ENCODE data around the gene CYP4Z1. TPM values are rescaled to one million over a fixed set of nuclear protein-coding genes. Genes with fewer than 3 reads are reported as not detected.

CYP4Z1 gene
- total and polyA plus RNA-seq, 2 donors (not counting 3 experiments of a cell fraction or from before 2014, with no cell fraction given): not detected

DNA sequence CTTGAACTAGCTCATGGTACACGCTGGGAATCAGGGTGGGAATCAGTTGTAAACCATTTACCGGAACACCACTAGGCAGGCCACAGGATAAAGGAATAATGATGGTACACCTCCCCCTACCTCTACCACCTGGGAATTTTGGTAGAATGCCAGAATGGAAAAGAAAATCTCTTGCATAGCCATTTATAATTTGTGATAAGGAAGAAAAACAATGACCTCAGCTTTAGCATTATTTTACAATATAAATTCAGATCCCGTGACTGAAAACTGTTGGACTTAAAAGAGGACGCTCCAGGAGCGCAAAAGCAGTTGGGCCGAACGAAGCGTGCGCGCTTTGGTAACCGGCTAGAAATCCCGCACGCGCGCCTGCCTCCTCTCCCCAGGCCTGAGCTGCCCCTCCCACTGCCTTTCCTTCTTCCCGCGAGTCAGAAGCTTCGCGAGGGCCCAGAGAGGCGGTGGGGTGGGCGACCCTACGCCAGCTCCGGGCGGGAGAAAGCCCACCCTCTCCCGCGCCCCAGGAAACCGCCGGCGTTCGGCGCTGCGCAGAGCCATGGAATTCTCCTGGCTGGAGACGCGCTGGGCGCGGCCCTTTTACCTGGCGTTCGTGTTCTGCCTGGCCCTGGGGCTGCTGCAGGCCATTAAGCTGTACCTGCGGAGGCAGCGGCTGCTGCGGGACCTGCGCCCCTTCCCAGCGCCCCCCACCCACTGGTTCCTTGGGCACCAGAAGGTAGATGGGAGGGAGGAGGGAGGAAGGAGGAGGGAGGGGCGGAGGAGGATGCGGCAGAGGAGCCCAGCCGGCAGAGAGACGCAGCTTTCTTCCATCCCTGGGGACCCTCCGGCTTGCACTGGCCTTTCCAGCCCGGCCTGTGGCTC, 43.5 kb upstream of the CYP4Z1 start, which contains the start of gene CYP4X1:
Gene CYP4X1, plus strand, starts transcription at position 402 of the 873 bp plus-strand sequence. Its CDS starts 149 bp downstream, at position 551.
- no peaks in the 10 kb centered on the region for H3K27me3 ChIP-seq (ENCODE audit: control insufficient read depth in 2 of 2, insufficient read depth in 2 of 2, low read length in 2 of 2)
- H3K36me3 ChIP-seq (ENCODE audit: control insufficient read depth in 2 of 2, extremely low read depth in 1 of 2, insufficient read depth in 2 of 2, low read length in 2 of 2): no peaks in the 10 kb centered on the region
- peak within 1 kb of the TSS; percentile 53 for H2AFZ ChIP-seq (ENCODE audit: low read depth, low read length)
- peak; percentile 80 for DNase-seq (ENCODE audit: low read depth, low spot score)
- TSS peak; percentile 49 for BruUV-seq (replicated peaks)
- dilution Hi-C loops (cut with MboI; ENCODE audit: extremely low pct_ligation_motif_present, low sequenced_read_pairs) (no loop called here), intact Hi-C loops (cut with micrococcal nuclease) (loop anchor here (1.0 kb wide), 1 partner anchor 8 kb away; no protein-coding TSS in a partner anchor)
- ChIA-PET CTCF (interaction anchor here (1.1 to 1.4 kb wide), 4 partner anchors 11 to 155 kb away, joined by 3 read pairs; no protein-coding TSS in a partner anchor), POLR2A (no interaction called here)
- no peaks in the 10 kb centered on the region for H4K20me1 ChIP-seq (replicated peaks; ENCODE audit: control insufficient read depth, extremely low read depth, insufficient read depth, low read length)
- no peaks in the 10 kb centered on the region for H3K9me1 ChIP-seq (replicated peaks; ENCODE audit: control insufficient read depth, extremely low read depth, insufficient read depth, low read length)
- no peak for FAIRE-seq
- no peaks in the 10 kb centered on the region for H3K79me2 ChIP-seq (ENCODE audit: control insufficient read depth, insufficient read depth, low read length)
- peak within 1 kb of the TSS in 2 of 3 experiments; percentile 23 to 32 for H3K4me3 ChIP-seq (replicated peaks in 1 of 3; ENCODE audit: insufficient read depth in 1 of 3, low read depth in 1 of 3, low read length in 3 of 3)
- no peaks in the 10 kb centered on the region for H3K9me3 ChIP-seq (replicated peaks; ENCODE audit: control insufficient read depth, insufficient read depth, low read length)
- H3K9ac ChIP-seq (replicated peaks; ENCODE audit: extremely low read depth, insufficient read depth, low read length): no peak within 1 kb of the TSS
- TF ChIP-seq MYC (IDR thresholded peaks at IDR 0.05; ENCODE audit: low read depth, low read length) (no peak), POLR2A (IDR thresholded peaks at IDR 0.05; ENCODE audit: low read depth, low read length) (no peak), GATA2 (IDR thresholded peaks at IDR 0.05; ENCODE audit: insufficient read depth, insufficient read length, low read depth, low read length) (no peak), EZH2 (IDR thresholded peaks at IDR 0.05; ENCODE audit: borderline replicate concordance, low read depth, low read length, severe bottlenecking) (no peak), FOS (IDR thresholded peaks at IDR 0.05; ENCODE audit: borderline replicate concordance, insufficient read depth, low read length) (no peak), JUN (IDR thresholded peaks at IDR 0.05; ENCODE audit: borderline replicate concordance, insufficient read depth, insufficient read length, low read depth) (no peak), POLR2AphosphoS5 (IDR thresholded peaks at IDR 0.05; ENCODE audit: insufficient read depth, low read depth, low read length) (no peak)
- TF ChIP-seq, protein P1, sequence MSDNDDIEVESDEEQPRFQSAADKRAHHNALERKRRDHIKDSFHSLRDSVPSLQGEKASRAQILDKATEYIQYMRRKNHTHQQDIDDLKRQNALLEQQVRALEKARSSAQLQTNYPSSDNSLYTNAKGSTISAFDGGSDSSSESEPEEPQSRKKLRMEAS (IDR thresholded peaks at IDR 0.05; ENCODE audit: insufficient read depth, insufficient read length): no peak
- TF ChIP-seq, protein P2, sequence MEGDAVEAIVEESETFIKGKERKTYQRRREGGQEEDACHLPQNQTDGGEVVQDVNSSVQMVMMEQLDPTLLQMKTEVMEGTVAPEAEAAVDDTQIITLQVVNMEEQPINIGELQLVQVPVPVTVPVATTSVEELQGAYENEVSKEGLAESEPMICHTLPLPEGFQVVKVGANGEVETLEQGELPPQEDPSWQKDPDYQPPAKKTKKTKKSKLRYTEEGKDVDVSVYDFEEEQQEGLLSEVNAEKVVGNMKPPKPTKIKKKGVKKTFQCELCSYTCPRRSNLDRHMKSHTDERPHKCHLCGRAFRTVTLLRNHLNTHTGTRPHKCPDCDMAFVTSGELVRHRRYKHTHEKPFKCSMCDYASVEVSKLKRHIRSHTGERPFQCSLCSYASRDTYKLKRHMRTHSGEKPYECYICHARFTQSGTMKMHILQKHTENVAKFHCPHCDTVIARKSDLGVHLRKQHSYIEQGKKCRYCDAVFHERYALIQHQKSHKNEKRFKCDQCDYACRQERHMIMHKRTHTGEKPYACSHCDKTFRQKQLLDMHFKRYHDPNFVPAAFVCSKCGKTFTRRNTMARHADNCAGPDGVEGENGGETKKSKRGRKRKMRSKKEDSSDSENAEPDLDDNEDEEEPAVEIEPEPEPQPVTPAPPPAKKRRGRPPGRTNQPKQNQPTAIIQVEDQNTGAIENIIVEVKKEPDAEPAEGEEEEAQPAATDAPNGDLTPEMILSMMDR (IDR thresholded peaks at IDR 0.05; ENCODE audit: extremely low read depth in 1 of 2, insufficient read depth in 1 of 2, low read depth in 1 of 2, low read length in 2 of 2): no peak
- no peak within 1 kb of the TSS for H3K27ac ChIP-seq (ENCODE audit: insufficient read depth, low read depth, low read length)
- H3K4me1 ChIP-seq (ENCODE audit: control insufficient read depth, extremely low read depth, insufficient read depth, low read length): peaks cover 12% of the 10 kb centered on the region
- peak within 1 kb of the TSS; percentile 57 for H3K4me2 ChIP-seq (ENCODE audit: insufficient read depth, low read length)
